Measurements from ENCODE around the gene TRAF2.
"Not testable (repeated sequence)": the region's sequence is repeated elsewhere in the genome, so short reads cannot be mapped to it uniquely, and the experiment has no call there.

GRCh38 chr9:136837856-136838277 lies 48.4 kb upstream of the TRAF2 start:
- TF ChIP-seq POLR2A (IDR thresholded peaks at IDR 0.05; ENCODE audit: control extremely low read depth in 1 of 2, low read depth in 2 of 2, low read length in 2 of 2); CTCF (IDR thresholded peaks at IDR 0.05; ENCODE audit: control extremely low read depth in 1 of 3, insufficient read depth in 1 of 3, low read depth in 1 of 3, low read length in 3 of 3); SIN3A (conservative IDR thresholded peaks at IDR 0.05 in 1 of 2, IDR thresholded peaks at IDR 0.05 in 1 of 2; ENCODE audit: low read depth in 1 of 2, low read length in 2 of 2); ZNF274 (IDR thresholded peaks at IDR 0.05; ENCODE audit: borderline replicate concordance, extremely low read depth, low read length); BCL11A (IDR thresholded peaks at IDR 0.05; ENCODE audit: low read depth in 2 of 2, low read length in 2 of 2); TAF1 (IDR thresholded peaks at IDR 0.05; ENCODE audit: low read depth, low read length); ASH2L (IDR thresholded peaks at IDR 0.05; ENCODE audit: low read length); MAFK (IDR thresholded peaks at IDR 0.05; ENCODE audit: low read depth, low read length); BACH1 (IDR thresholded peaks at IDR 0.05; ENCODE audit: low read length); SAP30 (IDR thresholded peaks at IDR 0.05; ENCODE audit: insufficient read depth, insufficient replicate concordance, low read length): not testable (repeated sequence)

Data from H1 (cell line).